Activated T-cell treated with anti-CD3 and anti-CD28 coated beads, Interleukin-2, amount 50 U/mL, for 24 hours (primary cell): Measurements from ENCODE around the gene KRT38.
"Not testable (repeated sequence)": the region's sequence is repeated elsewhere in the genome, so short reads cannot be mapped to it uniquely, and the experiment has no call there.

Experiments
- DNase-seq: peaks from one replicate; pipeline ENCODE4 v3.0.0-alpha.2; 2020
- H3K27ac Mint-ChIP-seq: 2 replicates; pipeline ENCODE4 v1.8.0; 2020; ENCODE audit warnings: mild to moderate bottlenecking, mixed read lengths
- H3K27me3 Mint-ChIP-seq: 2 replicates; pipeline ENCODE4 v1.8.0; 2020; ENCODE audit warnings: mixed read lengths
- H3K36me3 Mint-ChIP-seq: 2 replicates; pipeline ENCODE4 v1.8.0; 2020; ENCODE audit warnings: low read depth, mixed read lengths
- H3K4me1 Mint-ChIP-seq: 2 replicates; pipeline ENCODE4 v1.8.0; 2020; ENCODE audit warnings: low read depth, mixed read lengths
- H3K4me3 Mint-ChIP-seq: 2 replicates; pipeline ENCODE4 v1.8.0; 2020; ENCODE audit warnings: mild to moderate bottlenecking, moderate library complexity, mixed read lengths
- H3K9me3 Mint-ChIP-seq: 2 replicates; pipeline ENCODE4 v1.8.0; 2020; ENCODE audit warnings: mixed read lengths

KRT38 gene

GRCh38 chr17:41446806-41447205 lies 6.0 kb upstream of the KRT38 start:
- Mint-ChIP-seq H3K4me3 (no peak overlapping the region), H3K4me1 (no peaks in the 10 kb centered on the region), H3K9me3 (no peaks in the 10 kb centered on the region), H3K36me3 (no peaks in the 10 kb centered on the region), H3K27me3 (peaks cover 10% of the 10 kb centered on the region), H3K27ac (no peak overlapping the region)
- no peak for DNase-seq

DNA sequence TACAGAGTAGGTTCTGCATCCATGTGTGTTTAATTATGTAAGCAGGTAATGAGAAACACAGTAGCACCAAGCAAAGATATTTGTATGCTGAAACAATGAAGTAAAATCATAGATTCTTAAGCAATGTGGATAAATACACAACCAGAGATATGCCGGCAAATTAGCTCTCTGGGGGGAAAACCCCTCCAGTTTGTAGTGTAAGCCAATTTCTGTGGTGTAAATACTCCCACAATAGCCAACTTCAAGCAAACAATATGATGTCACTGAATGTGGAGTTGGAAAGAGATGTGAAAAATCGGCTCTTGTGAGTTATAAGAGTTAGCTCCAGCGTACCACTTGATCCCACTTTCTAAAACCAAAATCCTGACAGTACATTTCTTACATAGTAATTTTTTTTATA lies 3.9 kb upstream of the KRT38 start:
- no peak overlapping the region for H3K27ac Mint-ChIP-seq
- no peaks in the 10 kb centered on the region for H3K36me3 Mint-ChIP-seq
- no peaks in the 10 kb centered on the region for H3K4me1 Mint-ChIP-seq
- peaks cover 10% of the 10 kb centered on the region for H3K27me3 Mint-ChIP-seq
- DNase-seq, result no peak
- H3K9me3 Mint-ChIP-seq, result no peaks in the 10 kb centered on the region
- no peak overlapping the region for H3K4me3 Mint-ChIP-seq

DNA sequence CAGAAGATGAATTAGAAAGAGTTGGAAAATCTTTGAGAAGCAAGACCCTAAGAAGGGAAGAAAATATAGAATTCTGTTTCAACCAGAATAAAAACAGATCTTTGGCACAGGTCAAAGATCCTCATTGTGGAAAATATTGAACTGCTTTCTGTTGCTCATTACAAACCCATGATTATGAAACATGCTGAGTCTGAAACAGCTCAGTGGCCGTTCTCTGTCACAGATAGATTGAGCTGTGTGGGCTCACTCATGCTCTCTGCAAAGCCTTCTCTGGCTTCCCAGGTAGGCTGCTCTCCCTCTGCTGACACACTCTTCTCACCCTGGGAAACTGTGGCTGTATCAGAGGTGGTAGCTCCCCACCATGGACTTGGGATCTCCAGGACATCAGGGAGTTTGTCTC lies 3.4 kb upstream of the KRT38 start:
- Mint-ChIP-seq H3K4me3 (no peak overlapping the region), H3K27ac (no peak overlapping the region), H3K4me1 (no peaks in the 10 kb centered on the region), H3K9me3 (no peaks in the 10 kb centered on the region), H3K36me3 (no peaks in the 10 kb centered on the region), H3K27me3 (peaks cover 10% of the 10 kb centered on the region)
- no peak for DNase-seq

- no peaks in the 10 kb centered on the region for H3K36me3 Mint-ChIP-seq
These were observed 2.0 kb upstream of the KRT38 start for GRCh38 chr17:41442739-41443138.

GRCh38 chr17:41439375-41439774 lies 1.4 kb downstream of the KRT38 start:
- Mint-ChIP-seq H3K27me3 (peaks cover 3% of the 10 kb centered on the region), H3K27ac (no peak overlapping the region), H3K4me1 (no peaks in the 10 kb centered on the region), H3K36me3 (no peaks in the 10 kb centered on the region), H3K9me3 (no peaks in the 10 kb centered on the region), H3K4me3 (no peak overlapping the region)
- no peak for DNase-seq

More at GRCh38 chr17:41442739-41443138, 2.0 kb upstream of the KRT38 start:
- Mint-ChIP-seq H3K4me1 (no peaks in the 10 kb centered on the region), H3K9me3 (no peaks in the 10 kb centered on the region), H3K27ac (no peak overlapping the region), H3K4me3 (no peak overlapping the region), H3K27me3 (peaks cover 8% of the 10 kb centered on the region)
- DNase-seq, result no peak

DNA sequence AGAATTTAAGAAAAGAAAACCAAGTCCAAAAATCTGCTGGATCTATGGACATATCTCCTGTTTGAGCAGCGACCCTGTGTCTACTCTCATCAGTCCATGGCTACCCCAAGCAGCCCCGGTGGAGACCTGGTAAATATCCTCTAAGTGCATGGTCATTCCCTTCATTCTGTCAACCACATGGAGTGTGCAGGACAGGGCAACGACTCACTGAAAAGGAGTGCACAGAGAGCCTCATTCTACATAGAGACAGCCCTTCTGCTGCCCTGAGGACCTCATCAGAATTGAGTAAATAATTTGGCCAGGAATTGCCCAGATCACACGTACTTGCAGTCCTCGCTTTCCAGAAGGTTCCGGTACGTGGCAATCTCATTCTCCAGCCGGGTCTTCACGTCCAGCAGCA lies 3.0 kb downstream of the KRT38 start:
- peaks cover 3% of the 10 kb centered on the region for H3K27me3 Mint-ChIP-seq
- H3K4me1 Mint-ChIP-seq, result no peaks in the 10 kb centered on the region
- no peaks in the 10 kb centered on the region for H3K9me3 Mint-ChIP-seq
- H3K4me3 Mint-ChIP-seq, result no peak overlapping the region
- H3K36me3 Mint-ChIP-seq, result no peaks in the 10 kb centered on the region
- H3K27ac Mint-ChIP-seq, result no peak overlapping the region
- DNase-seq, result no peak

DNA sequence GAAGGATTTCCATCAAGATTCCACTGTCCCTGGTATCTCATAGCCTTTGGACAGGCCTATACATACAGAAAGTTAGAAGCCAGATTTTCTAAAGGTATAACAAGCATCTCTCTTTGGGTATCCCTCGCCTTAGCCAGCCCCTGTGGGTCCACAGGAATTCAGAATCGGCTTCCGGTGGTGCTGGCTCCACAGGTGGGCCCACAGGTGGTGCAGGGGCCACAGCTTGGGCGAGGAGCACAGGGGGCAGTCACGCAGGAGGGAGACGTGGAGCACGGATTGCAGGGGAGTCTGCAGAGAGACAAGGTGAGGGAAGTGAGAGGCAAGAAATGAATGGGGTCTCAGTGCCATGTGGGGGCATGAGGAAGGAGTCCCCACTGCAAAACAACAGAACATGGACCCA lies 3.5 kb downstream of the KRT38 start:
- no peak for DNase-seq
- no peak overlapping the region for H3K27ac Mint-ChIP-seq
- H3K4me3 Mint-ChIP-seq, result no peak overlapping the region

DNA sequence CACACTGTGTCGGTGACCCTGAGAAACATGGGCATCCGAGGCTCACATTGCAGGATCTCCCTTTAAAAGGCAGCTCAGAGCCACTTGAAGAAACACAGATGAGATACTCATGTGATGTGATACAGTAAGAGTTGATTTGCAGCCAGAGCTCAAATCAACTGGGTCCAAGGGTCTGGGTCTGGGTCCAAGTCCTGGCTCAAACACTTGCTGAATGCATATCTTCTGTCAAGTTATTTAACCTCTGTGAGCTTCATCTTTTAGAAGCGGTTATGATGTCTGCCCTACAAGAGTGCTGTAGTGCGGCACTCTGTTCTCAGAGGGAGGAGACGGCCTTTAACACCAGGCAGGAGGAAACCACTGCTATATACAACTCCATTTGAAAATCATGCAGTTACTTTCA lies 6.4 kb downstream of the KRT38 start:
- H3K27me3 Mint-ChIP-seq, result no peaks in the 10 kb centered on the region
- no peaks in the 10 kb centered on the region for H3K36me3 Mint-ChIP-seq
- no peaks in the 10 kb centered on the region for H3K9me3 Mint-ChIP-seq
- no peak for DNase-seq
- no peak overlapping the region for H3K27ac Mint-ChIP-seq
- H3K4me1 Mint-ChIP-seq, result no peaks in the 10 kb centered on the region
- no peak overlapping the region for H3K4me3 Mint-ChIP-seq

More for the DNA sequence above, 3.5 kb downstream of the KRT38 start:
- Mint-ChIP-seq H3K9me3 (no peaks in the 10 kb centered on the region), H3K27me3 (peaks cover 3% of the 10 kb centered on the region), H3K4me1 (no peaks in the 10 kb centered on the region), H3K36me3 (no peaks in the 10 kb centered on the region)

DNA sequence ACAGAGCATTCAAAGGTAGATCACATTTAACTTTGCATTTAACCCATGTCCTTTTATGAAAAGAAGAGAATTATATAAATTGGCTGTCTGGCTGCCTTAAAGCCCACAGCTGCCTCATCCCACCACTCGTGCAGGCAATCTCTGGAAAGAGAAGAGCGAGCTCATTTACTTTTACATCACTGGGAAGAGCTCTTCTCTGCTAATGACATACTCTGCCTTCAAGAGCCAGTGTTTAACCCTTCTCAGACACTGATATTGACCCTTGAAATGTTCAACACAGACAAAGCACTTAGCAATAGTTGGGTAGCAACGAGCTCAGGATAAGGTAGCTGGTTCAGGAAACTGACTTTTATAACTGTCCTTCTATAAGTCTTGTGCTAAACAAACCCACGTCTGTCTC lies 6.8 kb downstream of the KRT38 start:
- Mint-ChIP-seq H3K36me3 (no peaks in the 10 kb centered on the region), H3K4me3 (no peak overlapping the region), H3K27me3 (no peaks in the 10 kb centered on the region), H3K4me1 (no peaks in the 10 kb centered on the region), H3K9me3 (no peaks in the 10 kb centered on the region), H3K27ac (no peak overlapping the region)
- DNase-seq, result no peak

DNA sequence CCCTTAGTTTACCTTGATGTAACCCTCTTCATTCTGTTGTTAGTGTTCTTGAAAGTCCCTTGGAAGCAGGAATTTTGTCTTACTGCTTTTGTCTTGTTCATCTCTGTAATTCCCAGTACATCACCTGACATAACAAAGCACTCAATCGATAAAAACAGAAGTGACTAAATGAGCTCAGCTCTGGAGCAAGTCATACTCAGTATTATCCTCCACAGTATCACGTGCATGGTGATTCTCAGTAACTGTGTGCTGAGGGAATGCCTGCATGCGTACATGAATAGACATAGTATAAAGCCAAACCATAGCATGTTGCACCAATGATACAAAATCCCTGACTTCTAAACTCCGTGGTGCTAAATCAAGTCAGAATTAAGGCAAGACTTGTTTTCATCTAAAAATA lies 7.2 kb downstream of the KRT38 start:
- DNase-seq, result no peak
- Mint-ChIP-seq H3K4me3 (no peak overlapping the region), H3K9me3 (no peaks in the 10 kb centered on the region), H3K27ac (no peak overlapping the region), H3K27me3 (no peaks in the 10 kb centered on the region), H3K36me3 (no peaks in the 10 kb centered on the region), H3K4me1 (no peaks in the 10 kb centered on the region)

GRCh38 chr17:41430376-41430775 lies 10.4 kb downstream of the KRT38 start:
- not testable (repeated sequence) for H3K4me3 Mint-ChIP-seq, H3K36me3 Mint-ChIP-seq, H3K9me3 Mint-ChIP-seq, H3K27me3 Mint-ChIP-seq, H3K27ac Mint-ChIP-seq, H3K4me1 Mint-ChIP-seq, DNase-seq

GRCh38 chr17:41429667-41430066 lies 11.1 kb downstream of the KRT38 start:
- Mint-ChIP-seq H3K27ac (no peak overlapping the region), H3K9me3 (no peaks in the 10 kb centered on the region), H3K4me1 (no peaks in the 10 kb centered on the region), H3K36me3 (no peaks in the 10 kb centered on the region), H3K27me3 (no peaks in the 10 kb centered on the region), H3K4me3 (no peak overlapping the region)
- DNase-seq, result no peak

- no peaks in the 10 kb centered on the region for H3K27me3 Mint-ChIP-seq
- no peak for DNase-seq
- no peaks in the 10 kb centered on the region for H3K4me1 Mint-ChIP-seq
- H3K9me3 Mint-ChIP-seq, result no peaks in the 10 kb centered on the region
- H3K27ac Mint-ChIP-seq, result no peak overlapping the region
- H3K4me3 Mint-ChIP-seq, result no peak overlapping the region
- H3K36me3 Mint-ChIP-seq, result no peaks in the 10 kb centered on the region
These were observed 12.0 kb downstream of the KRT38 start for GRCh38 chr17:41428591-41429291.

DNA sequence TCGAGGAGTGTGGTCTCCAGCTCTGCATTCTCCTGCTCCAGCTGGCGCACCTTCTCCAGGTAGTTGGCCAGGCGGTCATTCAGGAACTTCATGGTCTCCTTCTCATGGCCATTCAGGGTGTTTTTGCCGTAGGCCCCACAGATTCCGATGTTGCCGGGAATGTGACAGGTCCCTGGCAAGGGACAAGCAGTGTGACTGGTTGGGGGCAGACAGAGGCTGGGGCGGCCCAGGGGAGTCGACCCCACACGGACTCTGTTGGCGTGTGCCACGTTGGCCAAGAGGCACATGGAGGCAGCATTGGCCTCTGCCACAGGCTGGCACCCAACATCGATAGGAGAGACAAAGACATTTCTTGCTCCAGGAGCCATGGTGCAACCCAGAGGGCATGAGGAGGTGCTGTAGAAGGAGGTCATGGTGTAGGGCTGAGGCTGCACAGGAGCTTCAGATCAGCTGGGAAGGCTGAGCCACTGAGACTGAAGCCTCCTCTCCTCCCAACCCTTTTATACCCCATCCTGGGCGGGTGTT lies 16.6 kb downstream of the KRT38 start, which contains the start of gene KRT37:
Gene KRT37 (minus strand): TSS at position 475 of the 525 bp plus-strand sequence. CDS start 62 bp downstream, at position 413.
- Mint-ChIP-seq H3K27me3 (no peaks in the 10 kb centered on the region), H3K4me3 (no peak within 1 kb of the TSS), H3K4me1 (peaks cover 1% of the 10 kb centered on the region), H3K27ac (no peak within 1 kb of the TSS), H3K9me3 (no peaks in the 10 kb centered on the region), H3K36me3 (no peaks in the 10 kb centered on the region)
- no peak for DNase-seq

DNA sequence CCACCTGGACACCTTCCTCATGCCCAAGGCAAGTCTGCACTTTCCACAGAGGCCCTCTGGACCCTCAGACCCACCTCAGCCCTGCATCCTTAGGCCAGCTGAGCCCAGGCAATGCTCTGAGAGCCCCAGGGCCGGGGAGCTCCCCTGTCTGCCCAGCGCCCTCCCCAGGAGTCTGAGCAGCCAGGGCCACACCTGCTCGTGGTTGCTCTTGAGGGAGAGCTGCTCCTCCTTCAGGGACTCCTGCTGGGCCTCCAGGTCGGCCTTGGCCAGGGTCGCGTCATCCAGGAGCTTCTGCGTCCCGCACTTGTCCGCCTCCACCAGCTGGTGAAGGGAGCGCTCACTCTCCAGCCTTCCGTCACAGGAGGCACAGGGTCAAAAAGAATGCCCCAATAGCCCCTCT lies 18.2 kb downstream of the KRT38 start:
- not testable (repeated sequence) for H3K9me3 Mint-ChIP-seq, DNase-seq, H3K27me3 Mint-ChIP-seq, H3K27ac Mint-ChIP-seq, H3K36me3 Mint-ChIP-seq, H3K4me1 Mint-ChIP-seq, H3K4me3 Mint-ChIP-seq

GRCh38 chr17:41421617-41422016 lies 19.2 kb downstream of the KRT38 start:
- Mint-ChIP-seq H3K27ac (no peak overlapping the region), H3K36me3 (no peaks in the 10 kb centered on the region), H3K9me3 (no peaks in the 10 kb centered on the region), H3K4me3 (no peak overlapping the region), H3K4me1 (peaks cover 1% of the 10 kb centered on the region), H3K27me3 (no peaks in the 10 kb centered on the region)
- no peak for DNase-seq
